IMR-90 (cell line): ENCODE data around the gene EPN2. TPM values are rescaled to one million over a fixed set of nuclear protein-coding genes. Genes with fewer than 3 reads are reported as not detected.

Source experiments
- ATAC-seq: fragments of 200-7000 bp; cut with Tn5 transposase; 2 replicates; pipeline ENCODE4 v1.9.1; 2020; ENCODE audit warnings: low read depth, mild to moderate bottlenecking, moderate library complexity
- BruUV-seq: library from RNA; stranded (reverse); fragments of 400-500 nt; replicated peaks from 2 replicates; lab custom pipeline; 2021; lab: Mats Ljungman, UMichigan
- CTCF ChIA-PET: fragments of 300-600 bp; formaldehyde crosslinking; extraction: SDS; loops from one replicate; lab custom pipeline; 2021; ENCODE audit warnings: antibody characterized with exemption; lab: Yijun Ruan, JAX
- POLR2A ChIA-PET: fragments of 300-600 bp; sonication (Branson Sonifier 250); formaldehyde crosslinking; loops from one replicate; lab custom pipeline; 2022; ENCODE audit warnings: antibody characterized with exemption; ENCODE audit not compliant: unreplicated experiment; lab: Charles Lee
- DNase-seq: peaks from one replicate; pipeline ENCODE4 v3.0.0; 2013
- H2AFZ ChIP-seq: replicated peaks from 2 replicates; pipeline ENCODE3; 2013; ENCODE audit warnings: low read length, mild to moderate bottlenecking; ENCODE audit not compliant: poor library complexity
- H2AK5ac ChIP-seq: 2 replicates; pipeline ENCODE4 v1.6.1; 2013; ENCODE audit warnings: low read depth, low read length, inconsistent platforms
- H2AK9ac ChIP-seq: replicated peaks from 2 replicates; pipeline ENCODE3; 2013; ENCODE audit warnings: mild to moderate bottlenecking, low read depth, low read length, moderate library complexity; ENCODE audit not compliant: poor library complexity
- H2BK120ac ChIP-seq: 2 replicates; pipeline ENCODE4 v1.6.1; 2013; ENCODE audit warnings: low read depth, low read length, inconsistent platforms
- H2BK15ac ChIP-seq: 3 replicates; pipeline ENCODE4 v1.6.1; 2013; ENCODE audit warnings: low read depth, low read length, inconsistent platforms
- H2BK20ac ChIP-seq: 2 replicates; pipeline ENCODE4 v1.6.1; 2013; ENCODE audit warnings: low read depth, mild to moderate bottlenecking, inconsistent platforms, low read length, moderate library complexity
- H2BK5ac ChIP-seq: 2 replicates; pipeline ENCODE4 v1.6.1; 2013; ENCODE audit warnings: mild to moderate bottlenecking, low read depth, low read length, inconsistent platforms; ENCODE audit not compliant: poor library complexity, severe bottlenecking
- H3K14ac ChIP-seq: replicated peaks from 2 replicates; pipeline ENCODE4 v1.6.1; 2013; ENCODE audit warnings: low read depth, low read length, inconsistent platforms
- H3K18ac ChIP-seq: 2 replicates; pipeline ENCODE4 v1.6.1; 2013; ENCODE audit warnings: low read depth, low read length, control low read depth
- H3K23ac ChIP-seq: 2 replicates; pipeline ENCODE4 v1.6.1; 2013; ENCODE audit warnings: low read depth, low read length, inconsistent platforms
- H3K27ac ChIP-seq: 2 replicates; pipeline ENCODE4 v1.5.1; 2013; ENCODE audit warnings: mild to moderate bottlenecking, control low read depth, low read length; ENCODE audit not compliant: insufficient read depth
- H3K27me3 ChIP-seq: 2 replicates; pipeline ENCODE4 v1.6.1; 2013; ENCODE audit warnings: low read length; ENCODE audit not compliant: control insufficient read depth, insufficient read depth
- H3K36me3 ChIP-seq: 2 replicates; pipeline ENCODE4 v1.6.1; 2013; ENCODE audit warnings: low read length, mixed read lengths; ENCODE audit not compliant: control insufficient read depth, insufficient read depth
- H3K4ac ChIP-seq: 2 replicates; pipeline ENCODE4 v1.6.1; 2013; ENCODE audit warnings: low read depth, low read length, inconsistent platforms
- H3K4me1 ChIP-seq: 2 replicates; pipeline ENCODE4 v1.6.1; 2013; ENCODE audit warnings: low read length, mixed read lengths; ENCODE audit not compliant: control insufficient read depth, insufficient read depth
- H3K4me2 ChIP-seq: 2 replicates; pipeline ENCODE4 v1.6.1; 2013; ENCODE audit warnings: low read depth, mild to moderate bottlenecking, control low read depth, low read length, moderate library complexity
- H3K4me3 ChIP-seq: 2 replicates; pipeline ENCODE4 v1.5.1; 2013; ENCODE audit warnings: low read depth, mild to moderate bottlenecking, control low read depth, low read length, moderate library complexity; ENCODE audit not compliant: insufficient read depth
- H3K56ac ChIP-seq: 2 replicates; pipeline ENCODE4 v1.6.1; 2013; ENCODE audit warnings: low read length, inconsistent platforms; ENCODE audit not compliant: insufficient read depth; ENCODE audit errors: extremely low read depth
- H3K79me1 ChIP-seq, 2 experiments: 2 replicates each; pipeline ENCODE4 v1.6.1; 2013; ENCODE audit warnings: low read length in 2 of 2, inconsistent platforms in 1 of 2, low read depth in 1 of 2
- H3K9ac ChIP-seq: 2 replicates; pipeline ENCODE4 v1.6.1; 2013; ENCODE audit warnings: low read depth, low read length, control low read depth
- H3K9me1 ChIP-seq: 2 replicates; pipeline ENCODE4 v1.6.1; 2013; ENCODE audit warnings: low read length, inconsistent platforms; ENCODE audit not compliant: insufficient read depth
- H3K9me3 ChIP-seq: 2 replicates; pipeline ENCODE4 v1.6.1; 2013; ENCODE audit warnings: low read length; ENCODE audit not compliant: control insufficient read depth, insufficient read depth
- H4K20me1 ChIP-seq: 2 replicates; pipeline ENCODE4 v1.6.1; 2013; ENCODE audit warnings: low read length, inconsistent platforms; ENCODE audit not compliant: insufficient read depth
- H4K5ac ChIP-seq: 2 replicates; pipeline ENCODE4 v1.6.1; 2013; ENCODE audit warnings: mild to moderate bottlenecking, low read depth, low read length, control low read depth
- H4K8ac ChIP-seq, 2 experiments: 2 replicates each; pipeline ENCODE4 v1.6.1; 2013; ENCODE audit warnings: low read depth in 2 of 2, low read length in 2 of 2, control low read depth in 1 of 2, inconsistent platforms in 1 of 2
- H4K91ac ChIP-seq: 2 replicates; pipeline ENCODE4 v1.6.1; 2013; ENCODE audit warnings: low read depth, low read length, inconsistent platforms; ENCODE audit not compliant: insufficient read depth
- BHLHE40 ChIP-seq: fragments of 150-350 bp; IDR thresholded peaks from 2 replicates; pipeline ENCODE4 v1.6.1; 2016; ENCODE audit warnings: mild to moderate bottlenecking, low read depth, low read length
- CEBPB ChIP-seq: IDR thresholded peaks from 2 replicates; pipeline ENCODE4 v1.6.1; 2012; ENCODE audit warnings: low read depth, low read length, improper control_type of control experiment
- CHD1 ChIP-seq: IDR thresholded peaks from 2 replicates; pipeline ENCODE4 v1.6.1; 2012; ENCODE audit warnings: low read depth, low read length, improper control_type of control experiment
- FOS ChIP-seq: fragments of 150-350 bp; IDR thresholded peaks from 2 replicates; pipeline ENCODE4 v1.6.1; 2016; ENCODE audit warnings: low read depth, low read length
- MAFK ChIP-seq: IDR thresholded peaks from 2 replicates; pipeline ENCODE4 v1.6.1; 2012; ENCODE audit warnings: low read depth, low read length, improper control_type of control experiment
- MAZ ChIP-seq: IDR thresholded peaks from 2 replicates; pipeline ENCODE4 v1.6.1; 2012; ENCODE audit warnings: low read depth, mild to moderate bottlenecking, low read length, improper control_type of control experiment, moderate library complexity, borderline replicate concordance
- MXI1 ChIP-seq: IDR thresholded peaks from 2 replicates; pipeline ENCODE4 v1.6.1; 2012; ENCODE audit warnings: low read depth, mild to moderate bottlenecking, low read length, moderate library complexity, borderline replicate concordance
- NFE2L2 ChIP-seq: fragments of 150-350 bp; IDR thresholded peaks from 2 replicates; pipeline ENCODE4 v1.6.1; 2016; ENCODE audit warnings: low read depth, mild to moderate bottlenecking, low read length
- POLR2A ChIP-seq: IDR thresholded peaks from 2 replicates; pipeline ENCODE4 v1.6.1; 2012; ENCODE audit warnings: mild to moderate bottlenecking, low read depth, low read length
- RAD21 ChIP-seq: IDR thresholded peaks from 2 replicates; pipeline ENCODE4 v1.6.1; 2012; ENCODE audit warnings: low read length, improper control_type of control experiment
- RCOR1 ChIP-seq: IDR thresholded peaks from 2 replicates; pipeline ENCODE4 v1.6.1; 2012; ENCODE audit warnings: mild to moderate bottlenecking, low read length, improper control_type of control experiment; ENCODE audit not compliant: insufficient replicate concordance
- USF2 ChIP-seq: fragments of 150-350 bp; IDR thresholded peaks from 2 replicates; pipeline ENCODE4 v1.6.1; 2017; ENCODE audit warnings: mild to moderate bottlenecking, antibody characterized with exemption, low read length, low read depth
- WGBS, 2 experiments: methylation state at CpG; one replicate each; pipeline versions ENCODE4 v1.1.5 to v1.1.7; 2013; ENCODE audit warnings: missing lambda C conversion rate in 2 of 2; ENCODE audit not compliant: insufficient read length in 1 of 2; ENCODE audit errors: extremely low coverage in 2 of 2; 5-methylcytosine and 5-hydroxymethylcytosine counted together
- dilution Hi-C: fragments of 300-500 bp; cut with HindIII; formaldehyde crosslinking; loops from one replicate; pipeline ENCODE4 v1.14.3; 2018; ENCODE audit warnings: low sequenced_read_pairs; ENCODE audit not compliant: unreplicated experiment
- in situ Hi-C: fragments of 300-500 bp; cut with MboI; formaldehyde crosslinking; loops from 3 replicates; pipeline ENCODE4 v1.14.3; 2019; ENCODE audit warnings: low sequenced_read_pairs, inconsistent platforms, mixed read lengths
- intact Hi-C: fragments of 100-400 bp; cut with micrococcal nuclease; formaldehyde crosslinking; loops from 2 replicates; pipeline ENCODE4 v1.10.0; 2022
- polyA plus RNA-seq, 3 experiments: library from polyadenylated mRNA; depleted of rRNA; stranded (reverse); fragments of >200 nt; gene quantifications; 2 replicates each; pipeline ENCODE4 v1.2.3, GENCODE V29; 2012; ENCODE audit warnings: low replicate concordance in 1 of 3
- total RNA-seq: library from RNA; depleted of rRNA; stranded (reverse); fragments of >200 nt; gene quantifications from 2 replicates; pipeline ENCODE4 v1.2.3, GENCODE V29; 2012
- TF ChIP-seq, protein P1 (sequence below): fragments of 150-350 bp; IDR thresholded peaks from 2 replicates; pipeline ENCODE4 v1.6.1; 2016; ENCODE audit warnings: low read depth, mild to moderate bottlenecking, low read length, moderate library complexity, borderline replicate concordance
- TF ChIP-seq, protein P2 (sequence below): conservative IDR thresholded peaks from 2 replicates; pipeline ENCODE4 v1.5.1; 2012; ENCODE audit warnings: mild to moderate bottlenecking, low read depth, low read length, improper control_type of control experiment

EPN2 gene
- total and polyA plus RNA-seq, 2 of the 4 experiments (the other 2 are of a cell fraction) = 14.9 to 25.3 TPM

DNA sequence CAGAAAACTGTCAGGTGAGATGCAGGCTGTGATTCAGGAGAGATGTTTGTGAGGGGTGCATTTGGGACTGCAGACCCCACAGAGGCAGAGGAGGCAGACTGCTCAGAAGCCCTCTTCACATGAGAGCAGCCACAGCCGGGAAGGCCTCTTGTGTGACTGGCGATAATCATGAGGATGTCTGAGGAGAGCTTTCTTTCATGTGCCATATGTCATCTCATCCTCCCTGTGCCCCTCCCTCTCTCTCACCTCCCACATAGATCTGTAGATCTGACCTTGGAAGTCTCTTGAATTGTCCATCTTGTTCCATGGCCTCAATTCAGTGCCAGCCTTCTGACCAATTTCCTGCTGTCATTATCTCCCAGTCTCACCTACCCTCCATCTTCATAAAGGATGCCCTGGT, 50.5 kb downstream of the EPN2 start:
- no peak overlapping the region for H4K5ac ChIP-seq
- WGBS, 2 experiments = no CpG with 5 or more reads among the region's 2 CpGs
- no peak overlapping the region for H3K14ac ChIP-seq
- no peak overlapping the region for H2BK15ac ChIP-seq
- H4K8ac ChIP-seq = no peak overlapping the region
- H3K27me3 ChIP-seq = no peaks in the 10 kb centered on the region
- no peak overlapping the region for H2AK5ac ChIP-seq
- H4K91ac ChIP-seq = no peak overlapping the region
- H4K20me1 ChIP-seq = peaks cover 78% of the 10 kb centered on the region
- no peak overlapping the region for H2BK120ac ChIP-seq
- H2BK20ac ChIP-seq = no peak overlapping the region
- H3K4me2 ChIP-seq = no peak overlapping the region
- H2AFZ ChIP-seq = no peak overlapping the region
- peaks cover 15% of the 10 kb centered on the region for H3K4me1 ChIP-seq
- intact Hi-C loops = no loop called here
- H3K27ac ChIP-seq = no peak overlapping the region
- TF ChIP-seq, protein P1, sequence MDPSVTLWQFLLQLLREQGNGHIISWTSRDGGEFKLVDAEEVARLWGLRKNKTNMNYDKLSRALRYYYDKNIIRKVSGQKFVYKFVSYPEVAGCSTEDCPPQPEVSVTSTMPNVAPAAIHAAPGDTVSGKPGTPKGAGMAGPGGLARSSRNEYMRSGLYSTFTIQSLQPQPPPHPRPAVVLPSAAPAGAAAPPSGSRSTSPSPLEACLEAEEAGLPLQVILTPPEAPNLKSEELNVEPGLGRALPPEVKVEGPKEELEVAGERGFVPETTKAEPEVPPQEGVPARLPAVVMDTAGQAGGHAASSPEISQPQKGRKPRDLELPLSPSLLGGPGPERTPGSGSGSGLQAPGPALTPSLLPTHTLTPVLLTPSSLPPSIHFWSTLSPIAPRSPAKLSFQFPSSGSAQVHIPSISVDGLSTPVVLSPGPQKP = no peak
- no peak for TF ChIP-seq RAD21
- no peak for TF ChIP-seq POLR2A
- TF ChIP-seq CHD1 = no peak
- TF ChIP-seq MAZ = no peak
- TF ChIP-seq USF2 = no peak
- TF ChIP-seq MAFK = no peak
- no peak for TF ChIP-seq RCOR1
- TF ChIP-seq, protein P2, sequence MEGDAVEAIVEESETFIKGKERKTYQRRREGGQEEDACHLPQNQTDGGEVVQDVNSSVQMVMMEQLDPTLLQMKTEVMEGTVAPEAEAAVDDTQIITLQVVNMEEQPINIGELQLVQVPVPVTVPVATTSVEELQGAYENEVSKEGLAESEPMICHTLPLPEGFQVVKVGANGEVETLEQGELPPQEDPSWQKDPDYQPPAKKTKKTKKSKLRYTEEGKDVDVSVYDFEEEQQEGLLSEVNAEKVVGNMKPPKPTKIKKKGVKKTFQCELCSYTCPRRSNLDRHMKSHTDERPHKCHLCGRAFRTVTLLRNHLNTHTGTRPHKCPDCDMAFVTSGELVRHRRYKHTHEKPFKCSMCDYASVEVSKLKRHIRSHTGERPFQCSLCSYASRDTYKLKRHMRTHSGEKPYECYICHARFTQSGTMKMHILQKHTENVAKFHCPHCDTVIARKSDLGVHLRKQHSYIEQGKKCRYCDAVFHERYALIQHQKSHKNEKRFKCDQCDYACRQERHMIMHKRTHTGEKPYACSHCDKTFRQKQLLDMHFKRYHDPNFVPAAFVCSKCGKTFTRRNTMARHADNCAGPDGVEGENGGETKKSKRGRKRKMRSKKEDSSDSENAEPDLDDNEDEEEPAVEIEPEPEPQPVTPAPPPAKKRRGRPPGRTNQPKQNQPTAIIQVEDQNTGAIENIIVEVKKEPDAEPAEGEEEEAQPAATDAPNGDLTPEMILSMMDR = no peak
- TF ChIP-seq BHLHE40 = no peak
- no peak for TF ChIP-seq FOS
- no peak for TF ChIP-seq MXI1
- no peak for TF ChIP-seq NFE2L2
- no peak for TF ChIP-seq CEBPB
- no peak overlapping the region for H3K56ac ChIP-seq
- dilution Hi-C loops = no loop called here
- no peak overlapping the region for H3K9ac ChIP-seq
- H3K18ac ChIP-seq = no peak overlapping the region
- no peaks in the 10 kb centered on the region for H3K9me3 ChIP-seq
- H3K79me1 ChIP-seq = peaks cover 23 to 92% of the 10 kb centered on the region in 2 experiments
- H3K36me3 ChIP-seq = peaks cover 16% of the 10 kb centered on the region
- peaks cover 35% of the 10 kb centered on the region for H3K9me1 ChIP-seq
- ATAC-seq = no peak
- no peak overlapping the region for H3K4me3 ChIP-seq
- DNase-seq = no peak
- in situ Hi-C loops = no loop called here
- no peak overlapping the region for H3K23ac ChIP-seq
- peak overlapping the region; percentile 6; the same call in 1 of the 2 replicates for H3K4ac ChIP-seq
- ChIA-PET CTCF (no interaction called here), POLR2A (no interaction called here)
- no peak overlapping the region for H2BK5ac ChIP-seq
- no peak overlapping the region for H2AK9ac ChIP-seq
- no TSS peak for BruUV-seq
